NCI-H82 treated with DMSO at 0.1 percent for 48 hours (cell line): ENCODE data around the gene USP2.

ENCODE experiments used
- DNase-seq: peaks from one replicate; lab custom pipeline; 2025; ENCODE audit not compliant: unreplicated experiment; lab: John Stamatoyannopoulos, UW

USP2 gene

DNA sequence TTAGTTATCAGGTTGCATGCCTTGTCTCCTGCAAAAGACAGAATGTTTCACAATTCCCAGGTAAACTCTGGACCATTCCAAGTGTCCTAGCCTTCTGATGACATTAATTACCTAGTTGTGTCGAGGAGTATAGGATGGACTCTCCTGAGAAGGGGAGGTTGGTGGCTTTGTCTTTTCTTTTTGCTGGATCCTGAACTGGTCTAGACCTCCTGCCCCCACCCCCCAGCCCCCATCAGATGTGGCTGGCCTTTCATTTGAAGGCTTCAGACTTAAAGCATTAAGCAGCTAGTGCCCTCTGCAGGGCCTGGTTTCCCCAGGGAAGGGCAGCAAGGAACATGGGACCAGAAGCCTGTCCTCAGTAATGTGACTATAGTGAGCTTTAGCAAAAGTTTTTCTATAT, 74.3 kb downstream of the USP2 start:
- DNase-seq = no peak

DNA sequence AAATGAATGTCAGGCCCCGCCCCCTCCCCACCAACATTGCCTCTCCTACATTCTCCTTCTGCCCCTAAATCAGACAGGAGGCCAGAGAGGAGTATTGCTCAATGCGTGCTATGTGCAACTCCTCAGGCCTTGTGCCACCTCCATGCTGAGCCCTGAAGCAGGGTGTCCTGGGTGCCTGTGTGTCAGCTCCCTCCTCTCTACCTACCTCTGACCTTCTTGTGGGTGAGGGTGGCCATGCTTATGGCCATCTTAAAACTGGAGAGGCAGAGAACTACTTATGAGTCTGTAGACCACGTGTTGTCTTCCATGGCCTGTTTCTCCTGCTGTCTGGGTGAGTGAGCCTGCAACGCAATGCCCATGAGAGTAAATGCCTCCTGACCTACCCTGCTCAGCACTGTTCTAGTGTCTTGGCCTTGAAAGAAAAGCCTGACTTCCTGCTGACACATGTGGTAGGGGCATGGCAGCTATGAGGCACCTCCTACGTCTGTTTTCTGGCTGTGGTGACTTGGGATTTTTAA, 75.1 kb downstream of the USP2 start:
- DNase-seq = no peak

DNA sequence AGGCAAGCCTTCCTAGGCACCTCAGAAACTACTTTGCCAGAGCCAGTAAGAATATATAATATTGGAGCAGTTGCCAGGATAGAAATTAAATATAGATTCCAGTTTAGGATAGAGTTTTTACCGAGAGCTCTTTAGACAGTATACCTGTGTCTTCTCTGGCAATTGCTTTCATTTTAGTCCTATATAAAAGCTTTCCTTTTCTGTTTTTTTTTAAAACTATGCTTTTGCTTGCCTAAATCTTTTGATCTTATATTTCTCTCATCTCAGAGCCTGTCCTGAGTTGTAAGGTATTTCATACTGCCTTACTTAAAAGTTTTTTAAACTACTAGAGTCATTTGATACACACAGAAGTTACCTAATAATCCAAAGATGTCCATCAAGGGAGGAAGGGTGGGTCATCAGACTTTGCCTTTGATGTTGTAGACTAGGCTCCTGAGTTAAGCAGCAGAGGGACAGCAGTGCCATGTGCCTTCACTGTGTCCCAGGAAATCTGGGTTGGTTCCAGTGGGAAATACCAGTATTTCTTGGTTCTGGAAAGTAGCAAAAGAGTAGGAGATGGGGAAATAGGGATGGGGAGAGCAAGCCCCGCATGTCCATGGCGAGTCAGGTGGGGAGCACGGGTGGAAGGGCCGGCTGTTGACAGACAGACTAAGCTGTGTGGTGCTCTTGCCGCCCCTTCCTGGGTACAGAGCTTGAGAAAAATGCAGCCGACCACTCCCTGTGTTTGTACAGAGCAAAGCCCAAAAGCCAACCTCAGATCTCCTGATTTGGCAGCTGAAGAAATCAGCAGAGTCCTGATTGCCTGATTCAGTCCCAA, 75.7 kb downstream of the USP2 start:
- no peak for DNase-seq
